ENCODE data around the gene SERBP1.

GRCh38 chr1:67472056-67472455 lies 41.9 kb upstream of the SERBP1 start:
- TF ChIP-seq CTCF (IDR thresholded peaks at IDR 0.05; ENCODE audit: control extremely low read depth in 1 of 3, insufficient read depth in 1 of 3, low read depth in 1 of 3, low read length in 3 of 3) (no peak), CHD2 (IDR thresholded peaks at IDR 0.05; ENCODE audit: low read length) (no peak), RXRA (IDR thresholded peaks at IDR 0.05; ENCODE audit: insufficient read depth, low read depth, low read length) (no peak)
